AG09319 (cell line): ENCODE data around the gene SUSD3.
"Not testable (repeated sequence)": the region's sequence is repeated elsewhere in the genome, so short reads cannot be mapped to it uniquely, and the experiment has no call there.

Source experiments
- DNase-seq: peaks from one replicate; pipeline ENCODE4 v3.0.0-alpha.2; 2010; ENCODE audit warnings: low read depth; ENCODE audit errors: extremely low read depth
- TF ChIP-seq, protein P1 (sequence below): IDR thresholded peaks from 2 replicates; pipeline ENCODE4 v1.5.1; 2011; ENCODE audit warnings: low read depth, mild to moderate bottlenecking, inconsistent platforms, low read length, moderate library complexity

Gene SUSD3

DNA sequence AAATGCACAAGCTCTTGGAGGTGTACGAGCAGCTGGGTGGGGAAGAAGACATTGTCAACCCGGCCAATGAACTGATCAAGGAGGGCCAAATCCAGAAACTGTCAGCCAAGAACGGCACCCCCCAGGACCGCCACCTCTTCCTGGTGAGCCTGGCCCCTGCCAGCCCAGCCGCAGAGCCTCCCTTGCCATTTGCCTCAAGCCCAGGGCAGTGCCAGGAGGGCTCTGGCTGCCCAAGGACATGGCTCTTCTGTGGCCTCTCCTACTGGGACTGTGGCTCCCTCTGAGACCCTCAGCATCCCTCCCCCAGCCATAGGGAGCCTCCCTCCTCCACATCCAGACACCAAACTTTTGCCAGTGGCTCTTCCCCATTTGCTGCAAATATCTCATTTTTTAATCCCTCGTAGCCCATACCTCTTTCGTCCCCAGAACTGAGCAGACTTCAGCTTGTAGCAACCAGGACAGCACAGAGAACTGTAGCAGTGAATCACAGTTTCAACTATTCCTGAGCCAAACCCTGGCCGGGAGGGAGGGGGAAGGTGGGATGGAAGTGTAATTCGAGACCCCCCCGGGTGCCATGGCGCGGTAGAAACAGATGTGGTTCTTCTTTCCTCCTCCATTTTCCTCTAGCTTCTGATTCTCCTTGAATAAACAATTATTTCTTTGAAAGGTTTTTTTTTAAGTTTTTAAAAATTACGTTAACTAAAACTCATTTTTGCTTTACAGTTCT lies 44.5 kb upstream of the SUSD3 start:
- no peak for DNase-seq
- TF ChIP-seq, protein P1, sequence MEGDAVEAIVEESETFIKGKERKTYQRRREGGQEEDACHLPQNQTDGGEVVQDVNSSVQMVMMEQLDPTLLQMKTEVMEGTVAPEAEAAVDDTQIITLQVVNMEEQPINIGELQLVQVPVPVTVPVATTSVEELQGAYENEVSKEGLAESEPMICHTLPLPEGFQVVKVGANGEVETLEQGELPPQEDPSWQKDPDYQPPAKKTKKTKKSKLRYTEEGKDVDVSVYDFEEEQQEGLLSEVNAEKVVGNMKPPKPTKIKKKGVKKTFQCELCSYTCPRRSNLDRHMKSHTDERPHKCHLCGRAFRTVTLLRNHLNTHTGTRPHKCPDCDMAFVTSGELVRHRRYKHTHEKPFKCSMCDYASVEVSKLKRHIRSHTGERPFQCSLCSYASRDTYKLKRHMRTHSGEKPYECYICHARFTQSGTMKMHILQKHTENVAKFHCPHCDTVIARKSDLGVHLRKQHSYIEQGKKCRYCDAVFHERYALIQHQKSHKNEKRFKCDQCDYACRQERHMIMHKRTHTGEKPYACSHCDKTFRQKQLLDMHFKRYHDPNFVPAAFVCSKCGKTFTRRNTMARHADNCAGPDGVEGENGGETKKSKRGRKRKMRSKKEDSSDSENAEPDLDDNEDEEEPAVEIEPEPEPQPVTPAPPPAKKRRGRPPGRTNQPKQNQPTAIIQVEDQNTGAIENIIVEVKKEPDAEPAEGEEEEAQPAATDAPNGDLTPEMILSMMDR = no peak

DNA sequence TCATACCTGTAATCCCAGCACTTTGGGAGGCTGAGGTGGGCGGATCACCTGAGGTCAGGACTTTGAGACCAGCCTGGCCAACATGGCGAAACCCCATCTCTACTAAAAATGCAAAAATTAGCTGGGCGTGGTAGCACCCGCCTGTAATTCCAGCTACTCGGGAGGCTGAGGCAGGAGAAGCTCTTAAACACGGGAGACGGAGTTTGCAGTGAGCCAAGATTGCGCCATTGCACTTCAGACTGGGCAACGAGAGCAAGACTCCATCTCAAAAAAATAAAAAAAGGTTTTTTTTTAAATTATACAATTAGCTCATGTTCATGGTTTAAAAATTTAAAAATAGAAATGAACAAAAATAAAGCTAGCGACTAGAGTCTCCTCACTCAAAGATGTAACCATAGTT lies 43.3 kb upstream of the SUSD3 start:
- not testable (repeated sequence) for DNase-seq

DNA sequence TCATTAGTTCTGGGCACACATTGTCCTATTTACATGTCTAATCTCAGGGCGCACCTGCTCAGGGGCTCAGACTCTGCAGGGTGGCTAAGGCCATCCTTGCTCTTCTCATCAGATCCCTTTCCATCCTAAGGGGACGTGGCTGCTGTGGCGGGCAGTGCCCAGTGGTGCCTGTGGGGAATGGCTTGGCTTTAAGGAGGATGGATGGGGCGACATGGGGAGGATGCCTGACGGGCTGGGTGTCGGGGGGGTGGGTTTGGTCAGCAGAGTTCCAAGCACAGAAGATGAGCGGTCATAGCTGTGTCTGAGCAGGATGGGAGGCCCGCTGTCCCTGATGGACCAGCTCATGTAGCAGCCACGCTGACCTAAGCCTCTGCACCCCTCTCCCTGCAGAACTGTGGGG lies 40.9 kb upstream of the SUSD3 start:
- TF ChIP-seq, protein P1 = no peak
- DNase-seq = no peak

DNA sequence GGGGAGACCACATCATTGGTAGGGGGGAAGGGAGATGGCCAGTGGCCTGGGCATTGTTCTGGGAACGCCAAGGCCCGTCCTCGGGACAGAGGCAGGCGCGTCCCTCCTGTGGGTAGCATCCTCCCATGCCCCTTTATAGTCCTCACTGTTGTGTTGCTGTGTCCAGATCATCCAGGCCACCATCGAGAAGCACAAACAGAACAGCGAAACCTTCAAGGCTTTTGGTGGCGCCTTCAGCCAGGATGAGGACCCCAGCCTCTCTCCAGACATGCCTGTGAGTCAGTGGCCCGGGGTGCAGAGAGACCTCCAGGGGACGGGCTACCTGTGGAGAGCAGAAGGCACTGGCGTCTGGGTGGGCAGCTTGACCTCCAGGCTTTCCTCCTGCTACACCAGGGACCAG lies 38.4 kb upstream of the SUSD3 start:
- TF ChIP-seq, protein P1 = no peak
- DNase-seq = no peak

DNA sequence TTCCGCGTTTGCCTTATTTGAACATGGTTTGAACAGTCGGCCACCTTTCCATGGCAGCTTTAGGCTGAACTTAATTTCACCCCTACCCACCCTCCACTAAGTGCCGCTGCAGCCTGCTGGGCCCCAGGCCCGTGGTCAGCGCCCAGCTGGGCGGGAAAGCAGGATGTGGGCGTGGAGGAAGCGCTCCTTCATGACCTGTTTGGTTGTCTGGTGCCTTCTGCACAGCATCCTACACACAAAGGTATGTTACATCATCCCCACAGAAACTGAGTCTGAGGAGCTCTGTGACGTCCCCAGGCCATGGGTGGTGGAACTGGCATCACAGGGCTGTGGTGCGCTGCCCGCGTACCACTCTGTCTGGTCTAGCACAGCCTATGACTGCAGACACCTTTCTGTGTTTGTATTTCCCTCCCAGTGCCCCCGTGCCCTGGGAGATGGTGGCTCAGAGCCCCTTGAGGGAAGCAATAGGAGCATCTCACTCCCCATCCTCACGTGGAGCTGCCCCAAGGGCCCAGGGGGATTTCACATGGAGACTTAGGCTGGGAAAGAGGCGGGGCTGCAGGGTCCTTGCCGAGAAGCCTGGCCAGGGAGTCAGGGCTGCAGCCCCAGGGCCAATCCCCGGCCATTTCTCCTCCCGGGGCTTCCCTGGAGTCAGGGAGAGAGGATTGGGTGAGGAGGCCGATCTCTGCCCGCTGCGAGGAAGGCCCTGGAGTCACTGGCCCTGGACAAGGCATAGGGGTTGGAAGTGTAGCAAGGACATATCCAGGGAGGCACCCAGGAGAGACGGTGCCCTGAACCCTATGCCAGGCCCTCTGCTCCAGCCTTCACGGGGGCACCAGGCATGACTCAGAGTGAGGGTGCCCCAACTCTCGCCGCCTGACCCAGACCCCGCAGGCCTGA lies 37.5 kb upstream of the SUSD3 start:
- TF ChIP-seq, protein P1 = no peak
- DNase-seq = no peak

DNA sequence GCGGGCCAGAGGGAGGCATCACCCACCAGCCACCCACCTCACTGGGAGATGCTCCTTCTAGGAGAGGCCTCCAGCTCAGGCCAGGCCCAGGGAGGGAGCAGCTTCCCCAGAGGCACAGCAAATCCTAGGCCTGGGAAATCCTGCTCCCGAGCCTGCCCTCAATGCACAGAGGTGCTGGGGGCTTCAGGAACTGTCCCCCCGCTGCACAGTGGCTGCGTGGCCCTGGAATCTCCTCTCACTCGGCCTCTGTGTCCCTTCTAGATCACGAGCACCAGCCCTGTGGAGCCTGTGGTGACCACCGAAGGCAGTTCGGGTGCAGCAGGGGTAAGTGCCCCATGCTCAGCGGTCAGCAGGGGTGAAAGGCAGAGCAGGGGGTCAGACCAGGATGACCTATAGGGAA lies 36.4 kb upstream of the SUSD3 start:
- TF ChIP-seq, protein P1 = no peak

DNA sequence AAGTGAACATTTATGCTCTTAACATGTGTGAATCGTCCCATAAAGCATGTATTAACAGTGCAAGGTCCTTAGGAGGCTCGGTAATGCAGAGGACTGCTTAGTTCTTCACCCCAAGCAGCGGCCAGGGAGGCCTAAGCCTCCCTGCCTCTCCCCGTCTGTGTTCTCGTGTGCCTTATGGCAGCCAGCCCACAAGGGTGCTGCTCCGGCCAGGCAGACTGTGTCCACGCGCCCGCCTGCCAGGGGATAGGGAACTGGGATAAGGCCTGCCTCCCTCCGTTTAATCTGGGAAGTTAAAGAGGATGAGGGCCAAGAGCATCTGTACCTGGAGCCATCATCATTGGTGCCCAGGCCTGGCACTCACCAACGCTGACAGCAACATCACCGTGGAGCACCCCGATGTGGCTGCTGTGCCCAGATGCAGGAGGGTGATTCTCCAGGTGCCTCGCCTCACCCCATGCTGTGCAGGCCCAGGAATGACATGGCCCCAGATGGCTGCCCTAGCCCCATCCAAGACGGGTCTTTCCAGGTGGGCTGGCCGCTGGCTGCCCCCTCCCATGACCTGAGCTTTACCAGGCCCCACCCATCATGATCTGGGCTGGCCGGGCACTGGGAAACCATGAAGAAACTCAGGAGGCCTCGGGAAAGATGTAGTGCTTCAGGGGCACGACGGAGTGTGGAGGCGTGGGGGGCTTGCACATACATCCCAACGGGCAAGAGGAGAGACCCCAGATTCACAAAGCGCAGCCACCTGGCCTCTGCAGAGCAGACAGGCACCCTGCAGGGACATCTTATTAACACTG lies 35.6 kb upstream of the SUSD3 start:
- TF ChIP-seq, protein P1 = no peak
- DNase-seq = no peak

More for the DNA sequence above, 36.4 kb upstream of the SUSD3 start:
- DNase-seq = no peak
